CD4-positive, alpha-beta T cell (primary cell): Measurements from ENCODE around the gene MUC15. TPM values are rescaled to one million over a fixed set of nuclear protein-coding genes. Genes with fewer than 3 reads are reported as not detected.

Experiments
- ATAC-seq: fragments of 200-7000 bp; cut with Tn5 transposase; one replicate; pipeline ENCODE4 v1.10.0; 2022; ENCODE audit warnings: mild to moderate bottlenecking; ENCODE audit not compliant: poor library complexity
- CTCF ChIA-PET: fragments of 350-600 bp; sonication (Branson Sonifier 250); formaldehyde crosslinking; loops from one replicate; lab custom pipeline; 2021; ENCODE audit warnings: antibody characterized with exemption, inconsistent platforms; lab: Charles Lee
- POLR2A ChIA-PET: fragments of 350-600 bp; sonication (Branson Sonifier 250); formaldehyde crosslinking; loops from one replicate; lab custom pipeline; 2021; ENCODE audit warnings: antibody characterized with exemption, inconsistent platforms; lab: Charles Lee
- DNase-seq, 14 experiments: peaks; one replicate each; pipeline ENCODE4 v3.0.0-alpha.2; 2013 to 2020; ENCODE audit warnings: mixed read lengths in 2 of 14
- H3K27ac ChIP-seq, 2 donors: one replicate each; pipeline versions ENCODE4 v1.5.1 to v1.7.0; 2013; ENCODE audit warnings: low read length in 2 of 2, low read depth in 1 of 2, mild to moderate bottlenecking in 1 of 2
- H3K27me3 ChIP-seq, 2 experiments: 1 replicate in 1 of 2; 2 replicates in 1 of 2; pipeline versions ENCODE4 v1.6.1 to v1.7.0; 2013; ENCODE audit warnings: low read length in 2 of 2, control low read depth in 1 of 2, mild to moderate bottlenecking in 1 of 2, moderate library complexity in 1 of 2; ENCODE audit not compliant: insufficient read depth in 2 of 2, control insufficient read depth in 1 of 2
- H3K36me3 ChIP-seq: one replicate; pipeline ENCODE4 v1.6.1; 2013; ENCODE audit warnings: low read length, control low read depth; ENCODE audit not compliant: insufficient read depth
- H3K4me1 ChIP-seq: one replicate; pipeline ENCODE4 v1.6.1; 2013; ENCODE audit warnings: low read length, control low read depth; ENCODE audit not compliant: insufficient read depth
- H3K4me3 ChIP-seq: one replicate; pipeline ENCODE4 v1.5.1; 2013; ENCODE audit warnings: mild to moderate bottlenecking, low read length, moderate library complexity
- H3K9me3 ChIP-seq, 2 experiments: 1 replicate in 1 of 2; 2 replicates in 1 of 2; pipeline versions ENCODE4 v1.6.1 to v1.7.0; 2013; ENCODE audit warnings: low read length in 2 of 2, mild to moderate bottlenecking in 2 of 2, control low read depth in 1 of 2, moderate library complexity in 1 of 2; ENCODE audit not compliant: control insufficient read depth in 1 of 2, insufficient read depth in 1 of 2
- H3K27ac Mint-ChIP-seq: one replicate; pipeline ENCODE4 v1.8.0; 2020; ENCODE audit warnings: mixed read lengths
- H3K27me3 Mint-ChIP-seq: one replicate; pipeline ENCODE4 v1.8.0; 2021; ENCODE audit warnings: mixed read lengths
- H3K36me3 Mint-ChIP-seq: one replicate; pipeline ENCODE4 v1.8.0; 2021; ENCODE audit warnings: low read depth, mixed read lengths
- H3K4me1 Mint-ChIP-seq: one replicate; pipeline ENCODE4 v1.8.0; 2021; ENCODE audit warnings: low read depth, mixed read lengths
- H3K4me3 Mint-ChIP-seq: one replicate; pipeline ENCODE4 v1.8.0; 2020; ENCODE audit warnings: mild to moderate bottlenecking, mixed read lengths
- H3K9me3 Mint-ChIP-seq: one replicate; pipeline ENCODE4 v1.8.0; 2020; ENCODE audit warnings: mixed read lengths
- intact Hi-C, 2 experiments: fragments of 100-400 bp; cut with DNase I in 1 of 2; cut with micrococcal nuclease in 1 of 2; formaldehyde crosslinking; loops; one replicate each; pipeline versions ENCODE4 v1.15.1 to v1.9.0; 2023 to 2025; cut with DNase I, micrococcal nuclease
- polyA plus RNA-seq, 2 donors: library from polyadenylated mRNA; unstranded; fragments of 120-200 nt; gene quantifications; one replicate each; pipeline ENCODE4 v1.2.1, GENCODE V29; 2013
- total RNA-seq, 174 experiments: library from RNA in 2 of 174; stranded (reverse) in 2 of 174; gene quantifications; one replicate each; pipeline ENCODE4 v1.2.3 and lab custom pipeline; 2021 to 2026
- TF ChIP-seq, protein P1 (sequence below): fragments of 200-600 bp; IDR thresholded peaks from one replicate; pipeline ENCODE4 v1.8.0; 2022; ENCODE audit warnings: antibody characterized with exemption, mild to moderate bottlenecking

MUC15 gene
- total RNA-seq (not detected), total RNA-seq (lab: John Stamatoyannopoulos, UW) (0 to 0.08 (median 0) reads per million in 172 experiments)
- polyA plus RNA-seq (2013, experiment 1 of 2) = not detected
- not detected for polyA plus RNA-seq (2013, experiment 2 of 2)

- no peaks in the 10 kb centered on the region for H3K9me3 Mint-ChIP-seq
- H3K27ac Mint-ChIP-seq = no peak within 1 kb of the TSS
Measured at GRCh38 chr11:26571861-26572654, at the start of gene MUC15. Gene MUC15 (minus strand): TSS chr11:26572263. CDS start chr11:26567094, 5,169 bp downstream.

DNA sequence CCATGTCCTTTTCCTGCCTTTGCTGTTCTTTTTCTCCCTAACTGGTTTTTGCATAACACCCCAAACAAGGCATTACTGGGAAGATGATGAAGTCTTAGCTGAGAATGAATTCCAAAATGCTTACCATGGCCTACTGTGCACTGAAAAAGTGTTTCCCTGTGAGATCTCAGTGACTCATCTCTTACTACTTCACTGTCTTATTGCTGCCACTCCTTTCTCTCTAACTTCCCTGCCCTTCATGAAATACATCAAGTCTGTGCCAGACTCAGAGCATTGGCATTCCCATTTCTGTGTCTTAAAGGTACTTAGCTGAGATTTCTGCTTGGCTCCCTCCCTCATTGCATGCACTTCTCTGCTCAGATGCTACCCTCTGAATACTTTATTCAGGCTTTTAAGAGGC is 49.1 kb upstream of the MUC15 start:
- CTCF ChIA-PET = no interaction called here
- no peak overlapping the region for H3K4me3 Mint-ChIP-seq

More at GRCh38 chr11:26571861-26572654, at the start of gene MUC15:
- no peaks in the 10 kb centered on the region for H3K4me1 ChIP-seq
- Mint-ChIP-seq H3K36me3 (no peaks in the 10 kb centered on the region), H3K4me3 (no peak within 1 kb of the TSS), H3K4me1 (no peaks in the 10 kb centered on the region), H3K27me3 (no peaks in the 10 kb centered on the region)
- H3K9me3 ChIP-seq = no peaks in the 10 kb centered on the region
- no peak within 1 kb of the TSS for H3K27ac ChIP-seq
- no peak within 1 kb of the TSS for H3K4me3 ChIP-seq
- no peaks in the 10 kb centered on the region for H3K36me3 ChIP-seq
- intact Hi-C loops = no loop called here
- DNase-seq = no peak
- CTCF ChIA-PET = no interaction called here
- no peak for ATAC-seq
- H3K27me3 ChIP-seq = no peaks in the 10 kb centered on the region
- POLR2A ChIA-PET = no interaction called here
- TF ChIP-seq, protein P1, sequence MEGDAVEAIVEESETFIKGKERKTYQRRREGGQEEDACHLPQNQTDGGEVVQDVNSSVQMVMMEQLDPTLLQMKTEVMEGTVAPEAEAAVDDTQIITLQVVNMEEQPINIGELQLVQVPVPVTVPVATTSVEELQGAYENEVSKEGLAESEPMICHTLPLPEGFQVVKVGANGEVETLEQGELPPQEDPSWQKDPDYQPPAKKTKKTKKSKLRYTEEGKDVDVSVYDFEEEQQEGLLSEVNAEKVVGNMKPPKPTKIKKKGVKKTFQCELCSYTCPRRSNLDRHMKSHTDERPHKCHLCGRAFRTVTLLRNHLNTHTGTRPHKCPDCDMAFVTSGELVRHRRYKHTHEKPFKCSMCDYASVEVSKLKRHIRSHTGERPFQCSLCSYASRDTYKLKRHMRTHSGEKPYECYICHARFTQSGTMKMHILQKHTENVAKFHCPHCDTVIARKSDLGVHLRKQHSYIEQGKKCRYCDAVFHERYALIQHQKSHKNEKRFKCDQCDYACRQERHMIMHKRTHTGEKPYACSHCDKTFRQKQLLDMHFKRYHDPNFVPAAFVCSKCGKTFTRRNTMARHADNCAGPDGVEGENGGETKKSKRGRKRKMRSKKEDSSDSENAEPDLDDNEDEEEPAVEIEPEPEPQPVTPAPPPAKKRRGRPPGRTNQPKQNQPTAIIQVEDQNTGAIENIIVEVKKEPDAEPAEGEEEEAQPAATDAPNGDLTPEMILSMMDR = no peak

GRCh38 chr11:26620282-26621045 is 48.4 kb upstream of the MUC15 start:
- Mint-ChIP-seq H3K4me3 (no peak overlapping the region), H3K27ac (no peak overlapping the region), H3K4me1 (no peaks in the 10 kb centered on the region), H3K27me3 (no peaks in the 10 kb centered on the region), H3K36me3 (no peaks in the 10 kb centered on the region), H3K9me3 (peaks cover 2% of the 10 kb centered on the region)
- Histone ChIP-seq H3K9me3 (peaks cover 0 to 11% of the 10 kb centered on the region in 2 experiments), H3K4me3 (no peak overlapping the region), H3K27me3 (no peaks in the 10 kb centered on the region), H3K4me1 (no peaks in the 10 kb centered on the region), H3K36me3 (no peaks in the 10 kb centered on the region), H3K27ac (no peak overlapping the region)
- ChIA-PET POLR2A (no interaction called here), CTCF (no interaction called here)
- TF ChIP-seq, protein P1 = no peak
- ATAC-seq = no peak
- no peak for DNase-seq
- intact Hi-C loops = no loop called here

More for the DNA sequence above, 49.1 kb upstream of the MUC15 start:
- POLR2A ChIA-PET = no interaction called here
- Histone ChIP-seq H3K4me3 (no peak overlapping the region), H3K27ac (no peak overlapping the region), H3K27me3 (no peaks in the 10 kb centered on the region), H3K9me3 (peaks cover 0 to 11% of the 10 kb centered on the region in 2 experiments), H3K36me3 (no peaks in the 10 kb centered on the region), H3K4me1 (no peaks in the 10 kb centered on the region)
- intact Hi-C loops = no loop called here
- ATAC-seq (no peak), DNase-seq (no peak)
- Mint-ChIP-seq H3K27ac (no peak overlapping the region), H3K9me3 (peaks cover 6% of the 10 kb centered on the region), H3K4me1 (no peaks in the 10 kb centered on the region), H3K36me3 (no peaks in the 10 kb centered on the region), H3K27me3 (no peaks in the 10 kb centered on the region)
- TF ChIP-seq, protein P1 = no peak
